GM12878 (cell line): ENCODE measurements around the gene AMZ2. TPM values are rescaled to one million over a fixed set of nuclear protein-coding genes. Genes with fewer than 3 reads are reported as not detected.
A peak's percentile ranks its signal among the peaks of the same experiment; 100 is the strongest.

Experiments used
- CBX3 ChIP-seq: fragments of 200-600 bp; sonication (generic); IDR thresholded peaks from 2 replicates; pipeline ENCODE4 v1.6.1; 2016; ENCODE audit warnings: low read depth, borderline replicate concordance
- CREM ChIP-seq: IDR thresholded peaks from 2 replicates; pipeline ENCODE4 v1.6.1; 2014; ENCODE audit warnings: antibody characterized with exemption, low read depth
- NR2C1 ChIP-seq: fragments of 450-650 bp; IDR thresholded peaks from 2 replicates; pipeline ENCODE4 v1.6.1; 2017; ENCODE audit warnings: antibody characterized with exemption, mild to moderate bottlenecking, moderate library complexity
- NR2C2 ChIP-seq: IDR thresholded peaks from 2 replicates; pipeline ENCODE4 v1.6.1; 2011; ENCODE audit warnings: borderline replicate concordance, low read depth; ENCODE audit not compliant: control insufficient read depth, insufficient read length
- PAX5 ChIP-seq: IDR thresholded peaks from 2 replicates; pipeline ENCODE4 v1.6.1; 2011; ENCODE audit warnings: low read depth, low read length, borderline replicate concordance
- SIX5 ChIP-seq: IDR thresholded peaks from 2 replicates; pipeline ENCODE4 v1.6.1; 2011; ENCODE audit warnings: mild to moderate bottlenecking, low read depth, low read length, moderate library complexity; ENCODE audit not compliant: severe bottlenecking
- SMC3 ChIP-seq: IDR thresholded peaks from 2 replicates; pipeline ENCODE4 v1.6.1; 2011; ENCODE audit warnings: low read length, improper control_type of control experiment, borderline replicate concordance
- SP1 ChIP-seq: IDR thresholded peaks from one replicate; pipeline ENCODE4 v1.6.1; 2011; ENCODE audit warnings: low read depth, low read length
- TARDBP ChIP-seq: IDR thresholded peaks from 2 replicates; pipeline ENCODE4 v1.6.1; 2016; ENCODE audit warnings: borderline replicate concordance
- ZNF384 ChIP-seq: IDR thresholded peaks from 2 replicates; pipeline ENCODE4 v1.6.1; 2012; ENCODE audit warnings: low read depth, mild to moderate bottlenecking, low read length, improper control_type of control experiment, borderline replicate concordance
- polyA plus RNA-seq, 11 experiments: library from polyadenylated mRNA; depleted of rRNA in 4 of 11; unstranded in 6 of 11; stranded (reverse) in 5 of 11; fragments of >200 nt; fragmentation: Nextera tagmentation in 4 of 11; fragmentation: Illumina TruSeq in 1 of 11; extraction: Ambion mirVana in 4 of 11; extraction: Trizol in 1 of 11; gene quantifications; 1 replicate in 1 of 11; 2 replicates in 10 of 11; pipeline versions ENCODE4 v1.2.1 to v1.2.3, GENCODE V29; 2011 to 2016; ENCODE audit warnings: inconsistent platforms in 2 of 11, missing spikeins in 2 of 11, low read depth in 1 of 11
- total RNA-seq, 4 experiments: library from RNA; depleted of rRNA in 3 of 4; stranded (reverse); fragments of >200 nt in 3 of 4; fragmentation: Illumina TruSeq in 1 of 4; extraction: Trizol in 1 of 4; gene quantifications; 2 replicates each; pipeline versions ENCODE4 v1.2.1 to v1.2.3, GENCODE V29; 2013 to 2021
- TF ChIP-seq, protein P1 (sequence below): IDR thresholded peaks from 2 replicates; pipeline ENCODE4 v1.6.1; 2012; ENCODE audit warnings: mild to moderate bottlenecking, low read depth, low read length
- TF ChIP-seq, protein P2 (sequence below): fragments of 450-650 bp; formaldehyde crosslinking; IDR thresholded peaks from 2 replicates; pipeline ENCODE4 v1.4.0; 2022; ENCODE audit warnings: mild to moderate bottlenecking, moderate library complexity
- TF ChIP-seq, protein P3 (sequence below): fragments of 450-650 bp; IDR thresholded peaks from 2 replicates; pipeline ENCODE4 v1.6.1; 2016; ENCODE audit warnings: mild to moderate bottlenecking, moderate library complexity, borderline replicate concordance
- TF ChIP-seq, protein P4 (sequence below): fragments of 450-650 bp; IDR thresholded peaks from 2 replicates; pipeline ENCODE4 v1.6.1; 2017; ENCODE audit warnings: mild to moderate bottlenecking, moderate library complexity

AMZ2 gene
- total and polyA plus RNA-seq, 10 of the 15 experiments (the other 5 are each of a cell fraction or from before 2014, with no cell fraction given), result 79.1 to 189 (median 126) TPM

DNA sequence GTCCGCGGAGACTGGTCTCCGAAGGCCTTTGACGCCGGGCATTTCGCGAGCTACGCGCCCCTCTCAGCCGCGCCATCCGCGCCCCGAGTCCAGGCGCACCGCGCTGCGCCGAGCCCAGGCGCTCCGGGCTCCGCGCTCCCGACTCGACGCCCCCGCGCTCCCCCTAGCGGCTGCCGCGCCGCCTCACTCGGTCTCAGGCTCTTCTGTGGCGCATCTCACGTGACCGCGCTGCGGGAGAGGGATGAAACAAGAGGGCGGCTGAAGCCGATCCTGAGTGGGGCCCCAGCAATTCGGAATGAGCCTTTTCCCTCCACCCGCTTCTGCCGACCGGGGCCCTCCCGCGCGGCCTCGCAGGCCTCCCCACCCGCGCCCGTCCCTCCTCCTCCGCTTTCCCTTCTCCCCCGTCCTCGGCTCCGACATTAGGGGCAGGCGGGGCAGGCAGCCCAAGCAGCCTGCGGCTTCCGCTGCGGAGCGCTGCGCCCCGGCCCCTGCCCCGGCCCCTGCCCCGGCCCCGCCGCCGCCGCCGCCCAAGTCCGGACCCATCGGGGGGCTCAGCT, 42.5 kb upstream of the AMZ2 start (continued):
- TF ChIP-seq, protein P1, sequence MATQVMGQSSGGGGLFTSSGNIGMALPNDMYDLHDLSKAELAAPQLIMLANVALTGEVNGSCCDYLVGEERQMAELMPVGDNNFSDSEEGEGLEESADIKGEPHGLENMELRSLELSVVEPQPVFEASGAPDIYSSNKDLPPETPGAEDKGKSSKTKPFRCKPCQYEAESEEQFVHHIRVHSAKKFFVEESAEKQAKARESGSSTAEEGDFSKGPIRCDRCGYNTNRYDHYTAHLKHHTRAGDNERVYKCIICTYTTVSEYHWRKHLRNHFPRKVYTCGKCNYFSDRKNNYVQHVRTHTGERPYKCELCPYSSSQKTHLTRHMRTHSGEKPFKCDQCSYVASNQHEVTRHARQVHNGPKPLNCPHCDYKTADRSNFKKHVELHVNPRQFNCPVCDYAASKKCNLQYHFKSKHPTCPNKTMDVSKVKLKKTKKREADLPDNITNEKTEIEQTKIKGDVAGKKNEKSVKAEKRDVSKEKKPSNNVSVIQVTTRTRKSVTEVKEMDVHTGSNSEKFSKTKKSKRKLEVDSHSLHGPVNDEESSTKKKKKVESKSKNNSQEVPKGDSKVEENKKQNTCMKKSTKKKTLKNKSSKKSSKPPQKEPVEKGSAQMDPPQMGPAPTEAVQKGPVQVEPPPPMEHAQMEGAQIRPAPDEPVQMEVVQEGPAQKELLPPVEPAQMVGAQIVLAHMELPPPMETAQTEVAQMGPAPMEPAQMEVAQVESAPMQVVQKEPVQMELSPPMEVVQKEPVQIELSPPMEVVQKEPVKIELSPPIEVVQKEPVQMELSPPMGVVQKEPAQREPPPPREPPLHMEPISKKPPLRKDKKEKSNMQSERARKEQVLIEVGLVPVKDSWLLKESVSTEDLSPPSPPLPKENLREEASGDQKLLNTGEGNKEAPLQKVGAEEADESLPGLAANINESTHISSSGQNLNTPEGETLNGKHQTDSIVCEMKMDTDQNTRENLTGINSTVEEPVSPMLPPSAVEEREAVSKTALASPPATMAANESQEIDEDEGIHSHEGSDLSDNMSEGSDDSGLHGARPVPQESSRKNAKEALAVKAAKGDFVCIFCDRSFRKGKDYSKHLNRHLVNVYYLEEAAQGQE, result no peak
- TF ChIP-seq TARDBP (0 out of 2 replicates have a peak, but pooled peaks have one; percentile 31), NR2C1 (no peak), SMC3 (peak; percentile 66), PAX5 (0 out of 2 replicates have a peak, but pooled peaks have one; percentile 16), CREM (peak; percentile 53; the same call in 1 of the 2 replicates), CBX3 (no peak), SIX5 (no peak), NR2C2 (no peak), ZNF384 (no peak), SP1 (peak; percentile 31)
- TF ChIP-seq, protein P2, sequence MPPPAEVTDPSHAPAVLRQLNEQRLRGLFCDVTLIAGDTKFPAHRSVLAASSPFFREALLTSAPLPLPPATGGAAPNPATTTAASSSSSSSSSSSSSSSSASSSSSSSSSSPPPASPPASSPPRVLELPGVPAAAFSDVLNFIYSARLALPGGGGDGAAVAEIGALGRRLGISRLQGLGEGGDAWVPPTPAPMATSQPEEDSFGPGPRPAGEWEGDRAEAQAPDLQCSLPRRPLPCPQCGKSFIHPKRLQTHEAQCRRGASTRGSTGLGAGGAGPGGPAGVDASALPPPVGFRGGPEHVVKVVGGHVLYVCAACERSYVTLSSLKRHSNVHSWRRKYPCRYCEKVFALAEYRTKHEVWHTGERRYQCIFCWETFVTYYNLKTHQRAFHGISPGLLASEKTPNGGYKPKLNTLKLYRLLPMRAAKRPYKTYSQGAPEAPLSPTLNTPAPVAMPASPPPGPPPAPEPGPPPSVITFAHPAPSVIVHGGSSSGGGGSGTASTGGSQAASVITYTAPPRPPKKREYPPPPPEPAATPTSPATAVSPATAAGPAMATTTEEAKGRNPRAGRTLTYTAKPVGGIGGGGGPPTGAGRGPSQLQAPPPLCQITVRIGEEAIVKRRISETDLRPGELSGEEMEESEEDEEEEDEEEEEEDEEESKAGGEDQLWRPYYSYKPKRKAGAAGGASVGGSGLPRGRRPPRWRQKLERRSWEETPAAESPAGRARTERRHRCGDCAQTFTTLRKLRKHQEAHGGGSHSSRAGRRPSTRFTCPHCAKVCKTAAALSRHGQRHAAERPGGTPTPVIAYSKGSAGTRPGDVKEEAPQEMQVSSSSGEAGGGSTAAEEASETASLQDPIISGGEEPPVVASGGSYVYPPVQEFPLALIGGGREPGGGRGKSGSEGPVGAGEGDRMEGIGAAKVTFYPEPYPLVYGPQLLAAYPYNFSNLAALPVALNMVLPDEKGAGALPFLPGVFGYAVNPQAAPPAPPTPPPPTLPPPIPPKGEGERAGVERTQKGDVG (CRISPR knock-in tag), result 0 out of 2 replicates have a peak, but pooled peaks have one; percentile 43
- TF ChIP-seq, protein P3, sequence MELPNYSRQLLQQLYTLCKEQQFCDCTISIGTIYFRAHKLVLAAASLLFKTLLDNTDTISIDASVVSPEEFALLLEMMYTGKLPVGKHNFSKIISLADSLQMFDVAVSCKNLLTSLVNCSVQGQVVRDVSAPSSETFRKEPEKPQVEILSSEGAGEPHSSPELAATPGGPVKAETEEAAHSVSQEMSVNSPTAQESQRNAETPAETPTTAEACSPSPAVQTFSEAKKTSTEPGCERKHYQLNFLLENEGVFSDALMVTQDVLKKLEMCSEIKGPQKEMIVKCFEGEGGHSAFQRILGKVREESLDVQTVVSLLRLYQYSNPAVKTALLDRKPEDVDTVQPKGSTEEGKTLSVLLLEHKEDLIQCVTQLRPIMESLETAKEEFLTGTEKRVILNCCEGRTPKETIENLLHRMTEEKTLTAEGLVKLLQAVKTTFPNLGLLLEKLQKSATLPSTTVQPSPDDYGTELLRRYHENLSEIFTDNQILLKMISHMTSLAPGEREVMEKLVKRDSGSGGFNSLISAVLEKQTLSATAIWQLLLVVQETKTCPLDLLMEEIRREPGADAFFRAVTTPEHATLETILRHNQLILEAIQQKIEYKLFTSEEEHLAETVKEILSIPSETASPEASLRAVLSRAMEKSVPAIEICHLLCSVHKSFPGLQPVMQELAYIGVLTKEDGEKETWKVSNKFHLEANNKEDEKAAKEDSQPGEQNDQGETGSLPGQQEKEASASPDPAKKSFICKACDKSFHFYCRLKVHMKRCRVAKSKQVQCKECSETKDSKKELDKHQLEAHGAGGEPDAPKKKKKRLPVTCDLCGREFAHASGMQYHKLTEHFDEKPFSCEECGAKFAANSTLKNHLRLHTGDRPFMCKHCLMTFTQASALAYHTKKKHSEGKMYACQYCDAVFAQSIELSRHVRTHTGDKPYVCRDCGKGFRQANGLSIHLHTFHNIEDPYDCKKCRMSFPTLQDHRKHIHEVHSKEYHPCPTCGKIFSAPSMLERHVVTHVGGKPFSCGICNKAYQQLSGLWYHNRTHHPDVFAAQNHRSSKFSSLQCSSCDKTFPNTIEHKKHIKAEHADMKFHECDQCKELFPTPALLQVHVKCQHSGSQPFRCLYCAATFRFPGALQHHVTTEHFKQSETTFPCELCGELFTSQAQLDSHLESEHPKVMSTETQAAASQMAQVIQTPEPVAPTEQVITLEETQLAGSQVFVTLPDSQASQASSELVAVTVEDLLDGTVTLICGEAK, result no peak
- TF ChIP-seq, protein P4, sequence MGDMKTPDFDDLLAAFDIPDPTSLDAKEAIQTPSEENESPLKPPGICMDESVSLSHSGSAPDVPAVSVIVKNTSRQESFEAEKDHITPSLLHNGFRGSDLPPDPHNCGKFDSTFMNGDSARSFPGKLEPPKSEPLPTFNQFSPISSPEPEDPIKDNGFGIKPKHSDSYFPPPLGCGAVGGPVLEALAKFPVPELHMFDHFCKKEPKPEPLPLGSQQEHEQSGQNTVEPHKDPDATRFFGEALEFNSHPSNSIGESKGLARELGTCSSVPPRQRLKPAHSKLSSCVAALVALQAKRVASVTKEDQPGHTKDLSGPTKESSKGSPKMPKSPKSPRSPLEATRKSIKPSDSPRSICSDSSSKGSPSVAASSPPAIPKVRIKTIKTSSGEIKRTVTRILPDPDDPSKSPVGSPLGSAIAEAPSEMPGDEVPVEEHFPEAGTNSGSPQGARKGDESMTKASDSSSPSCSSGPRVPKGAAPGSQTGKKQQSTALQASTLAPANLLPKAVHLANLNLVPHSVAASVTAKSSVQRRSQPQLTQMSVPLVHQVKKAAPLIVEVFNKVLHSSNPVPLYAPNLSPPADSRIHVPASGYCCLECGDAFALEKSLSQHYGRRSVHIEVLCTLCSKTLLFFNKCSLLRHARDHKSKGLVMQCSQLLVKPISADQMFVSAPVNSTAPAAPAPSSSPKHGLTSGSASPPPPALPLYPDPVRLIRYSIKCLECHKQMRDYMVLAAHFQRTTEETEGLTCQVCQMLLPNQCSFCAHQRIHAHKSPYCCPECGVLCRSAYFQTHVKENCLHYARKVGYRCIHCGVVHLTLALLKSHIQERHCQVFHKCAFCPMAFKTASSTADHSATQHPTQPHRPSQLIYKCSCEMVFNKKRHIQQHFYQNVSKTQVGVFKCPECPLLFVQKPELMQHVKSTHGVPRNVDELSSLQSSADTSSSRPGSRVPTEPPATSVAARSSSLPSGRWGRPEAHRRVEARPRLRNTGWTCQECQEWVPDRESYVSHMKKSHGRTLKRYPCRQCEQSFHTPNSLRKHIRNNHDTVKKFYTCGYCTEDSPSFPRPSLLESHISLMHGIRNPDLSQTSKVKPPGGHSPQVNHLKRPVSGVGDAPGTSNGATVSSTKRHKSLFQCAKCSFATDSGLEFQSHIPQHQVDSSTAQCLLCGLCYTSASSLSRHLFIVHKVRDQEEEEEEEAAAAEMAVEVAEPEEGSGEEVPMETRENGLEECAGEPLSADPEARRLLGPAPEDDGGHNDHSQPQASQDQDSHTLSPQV, result 0 out of 2 replicates have a peak, but pooled peaks have one; percentile 68
